SHP77 (cell line): Measurements from ENCODE around the gene RGS4.
"Not testable (repeated sequence)": the region's sequence is repeated elsewhere in the genome, so short reads cannot be mapped to it uniquely, and the experiment has no call there.

Experiments used
- DNase-seq, 2 experiments: peaks; one replicate each; lab custom pipeline; 2025; lab: John Stamatoyannopoulos, UW

Gene RGS4

GRCh38 chr1:163068716-163069115, 445 bp upstream of the RGS4 start:
- DNase-seq = no peak

GRCh38 chr1:163069655-163070277, 605 bp downstream of the RGS4 start:
- no peak for DNase-seq

GRCh38 chr1:163071405-163072255, 2.5 kb downstream of the RGS4 start:
- DNase-seq = peak; percentile 73 to 76

GRCh38 chr1:163072658-163073057, 3.5 kb downstream of the RGS4 start:
- DNase-seq = no peak

- DNase-seq = no peak
Observed at GRCh38 chr1:163074004-163074403, 4.8 kb downstream of the RGS4 start.

- DNase-seq = no peak
Observed at GRCh38 chr1:163074716-163075284, 5.6 kb downstream of the RGS4 start.

GRCh38 chr1:163076044-163076443, 6.9 kb downstream of the RGS4 start:
- no peak for DNase-seq

GRCh38 chr1:163076446-163076845, 7.3 kb downstream of the RGS4 start:
- DNase-seq = no peak

GRCh38 chr1:163076981-163077761, 8.0 kb downstream of the RGS4 start:
- no peak for DNase-seq

GRCh38 chr1:163082971-163083370, 13.8 kb downstream of the RGS4 start:
- peak; percentile 22 to 36 for DNase-seq

- no peak for DNase-seq
Observed at GRCh38 chr1:163083690-163084089, 14.5 kb downstream of the RGS4 start.

- DNase-seq = no peak
Observed at GRCh38 chr1:163084330-163084729, 15.2 kb downstream of the RGS4 start.

GRCh38 chr1:163085041-163085903, 16.1 kb downstream of the RGS4 start:
- DNase-seq = peak; percentile 31 to 45

GRCh38 chr1:163085904-163086268, 16.7 kb downstream of the RGS4 start:
- no peak for DNase-seq

- DNase-seq = not testable (repeated sequence)
Observed at GRCh38 chr1:163089117-163089516, 20.0 kb downstream of the RGS4 start.

- DNase-seq = no peak
Observed at GRCh38 chr1:163090321-163090945, 21.3 kb downstream of the RGS4 start.

- no peak for DNase-seq
Observed at GRCh38 chr1:163093169-163093568, 24.0 kb downstream of the RGS4 start.

- DNase-seq = no peak
Observed at GRCh38 chr1:163093579-163093978, 24.4 kb downstream of the RGS4 start.

GRCh38 chr1:163094182-163094581, 25.0 kb downstream of the RGS4 start:
- DNase-seq = no peak

GRCh38 chr1:163094589-163094988, 25.4 kb downstream of the RGS4 start:
- DNase-seq = no peak

- DNase-seq = no peak
Observed at GRCh38 chr1:163095213-163095612, 26.1 kb downstream of the RGS4 start.
